GM18951 (cell line): ENCODE measurements around the gene FMO5.
"Not testable (repeated sequence)": the region's sequence is repeated elsewhere in the genome, so short reads cannot be mapped to it uniquely, and the experiment has no call there.

Source experiments
- POLR2A ChIP-seq: IDR thresholded peaks from 4 replicates; pipeline ENCODE4 v1.6.1; 2011; ENCODE audit warnings: mild to moderate bottlenecking; ENCODE audit not compliant: insufficient read length, insufficient read depth; ENCODE audit errors: extremely low read depth
- in situ Hi-C: fragments of 300-500 bp; cut with MboI; formaldehyde crosslinking; loops from one replicate; pipeline ENCODE4 v1.12.0; 2022; ENCODE audit warnings: low sequenced_read_pairs, mixed read lengths, inconsistent platforms; ENCODE audit not compliant: unreplicated experiment

Gene FMO5

GRCh38 chr1:147235822-147236221 lies 10.7 kb upstream of the FMO5 start:
- in situ Hi-C loops = no loop called here
- no peak for TF ChIP-seq POLR2A

- in situ Hi-C loops = not testable (repeated sequence)
Observed at GRCh38 chr1:147233903-147234302, 8.8 kb upstream of the FMO5 start.

GRCh38 chr1:147231032-147231431 lies 5.9 kb upstream of the FMO5 start:
- in situ Hi-C loops = not testable (repeated sequence)

- no peak for TF ChIP-seq POLR2A
- in situ Hi-C loops = no loop called here
Observed at GRCh38 chr1:147223740-147224615, 1.2 kb downstream of the FMO5 start.

- in situ Hi-C loops = no loop called here
- TF ChIP-seq POLR2A = no peak
Observed at GRCh38 chr1:147218606-147219005, 6.5 kb downstream of the FMO5 start.

GRCh38 chr1:147217141-147217540 lies 8.0 kb downstream of the FMO5 start:
- in situ Hi-C loops = no loop called here
- no peak for TF ChIP-seq POLR2A

GRCh38 chr1:147216124-147216523 lies 9.0 kb downstream of the FMO5 start:
- TF ChIP-seq POLR2A = no peak
- in situ Hi-C loops = no loop called here

GRCh38 chr1:147215540-147215916 lies 9.6 kb downstream of the FMO5 start:
- no peak for TF ChIP-seq POLR2A
- in situ Hi-C loops = no loop called here

GRCh38 chr1:147214842-147215539 lies 10.1 kb downstream of the FMO5 start:
- in situ Hi-C loops = no loop called here
- no peak for TF ChIP-seq POLR2A

GRCh38 chr1:147214325-147214724 lies 10.8 kb downstream of the FMO5 start:
- in situ Hi-C loops = no loop called here
- no peak for TF ChIP-seq POLR2A

GRCh38 chr1:147213271-147213670 lies 11.9 kb downstream of the FMO5 start:
- no peak for TF ChIP-seq POLR2A
- in situ Hi-C loops = no loop called here

GRCh38 chr1:147211577-147211976 lies 13.6 kb downstream of the FMO5 start:
- in situ Hi-C loops = no loop called here
- no peak for TF ChIP-seq POLR2A

GRCh38 chr1:147210987-147211386 lies 14.2 kb downstream of the FMO5 start:
- no peak for TF ChIP-seq POLR2A
- in situ Hi-C loops = no loop called here
